GM15510 (cell line): ENCODE data around the gene TSSC4.

ENCODE experiments used
- POLR2A ChIP-seq: IDR thresholded peaks from 3 replicates; pipeline ENCODE4 v1.6.1; 2011; ENCODE audit warnings: borderline replicate concordance; ENCODE audit not compliant: insufficient read length; ENCODE audit errors: extremely low read depth

Gene TSSC4

DNA sequence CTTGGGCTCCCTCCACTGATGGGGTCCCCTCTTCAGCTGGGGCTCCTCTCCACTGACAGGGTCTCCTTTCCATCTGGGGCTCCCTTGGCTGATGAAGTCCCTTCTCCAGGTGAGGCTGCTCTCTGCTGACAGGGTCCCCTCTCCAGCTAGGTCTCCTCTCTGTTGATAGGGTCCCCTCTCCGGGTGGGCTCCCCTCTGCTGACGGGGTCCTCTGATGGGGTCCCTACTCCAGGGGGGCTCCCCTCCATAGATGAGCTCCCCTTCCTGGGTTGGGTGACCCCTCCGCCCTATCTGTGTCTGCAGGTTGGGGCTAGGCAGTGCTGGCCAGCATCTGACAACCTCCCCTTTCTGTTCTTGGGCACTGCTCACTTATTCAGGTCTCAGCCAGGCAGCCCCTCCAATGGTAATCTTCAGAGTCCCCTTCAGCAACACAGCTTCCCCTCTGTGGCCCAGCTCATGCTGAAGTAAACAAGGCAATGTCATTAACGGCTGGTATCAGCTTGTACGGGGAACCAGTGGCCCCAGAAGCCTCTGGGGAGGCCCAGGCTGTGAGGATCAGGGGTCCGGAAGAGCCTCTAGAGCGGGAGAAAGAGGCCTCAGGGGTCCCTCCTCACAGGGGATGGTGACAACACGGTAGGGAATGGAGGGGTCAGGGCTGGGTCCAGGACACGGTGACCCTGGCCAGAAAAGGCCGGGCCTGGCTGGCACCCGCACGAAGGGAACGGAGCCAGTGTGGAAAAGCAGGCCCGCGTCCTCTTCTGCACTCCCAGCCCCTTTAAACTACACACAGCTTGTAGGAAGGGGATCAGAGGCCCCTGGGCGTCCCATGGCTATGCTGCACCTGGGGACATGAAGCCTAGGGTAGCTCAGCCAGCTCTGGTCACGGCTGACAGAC, 33.0 kb upstream of the TSSC4 start:
- no peak for TF ChIP-seq POLR2A

DNA sequence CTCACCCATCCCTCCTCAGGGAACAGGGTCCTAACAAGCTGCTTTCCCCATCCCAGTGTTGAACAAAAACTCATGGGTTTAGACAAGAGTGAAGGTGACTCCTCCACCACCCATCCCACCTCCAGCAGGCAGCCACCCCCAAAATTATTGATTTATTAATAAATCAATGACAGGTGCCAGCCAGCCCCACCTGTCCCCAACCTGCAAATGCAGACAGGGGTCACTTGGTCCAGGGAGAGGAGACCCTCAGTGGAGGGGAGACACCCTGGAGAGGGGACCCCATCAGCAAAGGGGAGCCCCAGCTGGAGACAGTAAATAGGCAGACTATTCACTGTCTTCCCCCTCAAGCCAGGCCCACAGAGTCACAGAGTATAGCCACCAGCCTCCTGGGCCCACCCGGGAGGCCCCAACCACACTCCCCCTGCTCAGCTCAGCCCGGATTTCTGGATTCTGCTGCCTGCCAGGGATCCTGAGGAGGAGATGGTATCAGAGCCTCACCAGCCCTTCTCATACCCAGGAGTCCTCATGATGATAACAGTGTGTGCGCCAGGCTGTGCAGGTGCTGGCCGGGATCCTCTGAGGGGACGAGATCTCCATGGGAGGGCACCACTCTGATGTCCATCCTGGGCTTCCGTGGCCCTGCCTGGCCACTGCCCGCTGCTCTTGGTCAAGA, 32.2 kb upstream of the TSSC4 start:
- no peak for TF ChIP-seq POLR2A

DNA sequence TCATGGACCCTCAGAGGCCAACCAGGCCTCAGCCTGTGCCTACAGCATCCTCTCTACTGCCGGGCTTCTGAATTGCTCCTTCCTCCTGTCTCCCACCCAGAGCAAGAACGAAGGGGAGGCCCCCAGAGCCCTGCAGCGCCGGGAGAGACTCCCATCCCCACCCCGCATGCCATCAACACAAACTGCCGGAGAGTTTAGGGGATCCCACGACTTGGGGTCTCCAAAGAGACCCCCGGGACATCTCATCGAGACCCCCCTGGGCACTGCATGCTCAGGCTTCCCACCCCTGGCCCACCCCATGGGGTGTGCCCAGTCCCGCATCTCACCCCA, 31.7 kb upstream of the TSSC4 start:
- TF ChIP-seq POLR2A, result no peak

DNA sequence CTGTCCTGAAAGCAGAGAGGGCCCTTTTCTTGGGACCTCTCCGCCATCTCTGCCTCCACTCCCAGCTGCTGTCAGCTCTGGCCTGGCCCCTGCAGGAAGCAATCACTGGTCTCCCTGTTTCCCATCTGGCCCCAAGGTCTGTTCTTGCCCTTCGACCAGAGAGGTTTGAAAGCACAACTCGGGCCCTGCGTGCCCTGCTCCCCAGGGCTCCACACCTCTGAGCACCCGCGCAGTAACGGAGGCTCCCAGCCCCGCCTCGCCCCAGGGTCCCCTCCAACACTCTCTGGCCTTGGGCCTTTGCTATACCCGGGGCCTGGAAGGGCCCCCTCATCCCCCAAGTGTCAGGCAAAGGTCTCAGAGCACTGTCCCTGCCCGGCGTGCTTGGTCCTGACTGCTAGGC, 31.2 kb upstream of the TSSC4 start:
- TF ChIP-seq POLR2A, result no peak

DNA sequence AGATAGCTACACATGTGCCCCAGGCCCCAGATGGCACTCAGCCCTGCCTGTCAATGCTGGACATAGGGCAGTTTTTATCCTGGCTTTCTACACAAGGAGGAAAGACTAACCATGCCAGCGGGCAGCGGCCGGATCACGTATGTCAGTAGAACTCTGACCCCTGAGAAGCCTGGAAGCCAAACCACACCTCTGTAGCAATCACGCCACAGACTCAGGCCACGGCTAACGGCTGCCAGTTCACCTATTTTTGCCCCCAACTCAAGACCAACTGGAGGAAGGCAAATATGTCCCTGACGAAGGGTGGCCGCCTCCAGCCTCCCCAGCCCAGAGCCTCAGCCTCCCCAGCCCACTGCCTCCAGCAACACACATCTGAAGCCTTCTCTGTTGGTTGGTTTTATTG, 30.7 kb upstream of the TSSC4 start:
- TF ChIP-seq POLR2A, result no peak

DNA sequence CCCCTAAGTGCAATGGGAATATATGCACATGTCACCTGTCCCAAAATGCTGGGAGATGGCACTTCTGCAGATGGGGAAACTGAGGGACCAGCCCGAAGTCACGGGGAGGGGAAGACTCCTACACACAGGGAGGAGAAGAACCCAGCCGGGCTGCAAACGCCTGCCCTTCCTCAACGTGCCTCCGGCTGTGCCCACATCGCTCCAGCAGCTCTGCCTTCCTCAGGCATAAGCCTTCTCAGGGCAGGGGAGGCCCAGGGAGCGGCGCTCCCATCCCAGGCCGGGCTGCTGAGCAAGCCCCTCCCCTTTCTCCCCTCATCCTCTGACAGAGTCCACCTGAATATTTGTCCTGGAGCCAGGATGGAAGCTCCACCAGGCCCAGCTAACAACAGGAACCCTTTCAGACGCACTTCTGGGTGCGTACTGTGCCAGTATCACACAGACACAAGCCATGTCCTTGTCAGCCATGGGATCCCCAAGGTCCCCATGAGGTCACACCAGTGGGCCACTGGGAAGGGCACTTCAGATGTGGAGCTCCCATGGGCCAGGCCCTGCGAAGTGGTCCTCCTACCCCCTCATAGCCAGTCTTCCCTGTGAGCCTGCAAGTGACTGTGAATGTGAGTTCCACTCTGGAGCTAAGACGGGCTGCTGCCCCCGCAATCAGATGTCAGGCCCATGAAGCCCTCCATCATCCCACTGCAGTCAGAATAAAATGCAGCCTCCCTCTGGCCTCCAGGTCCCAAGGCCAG, 25.9 kb upstream of the TSSC4 start:
- no peak for TF ChIP-seq POLR2A

DNA sequence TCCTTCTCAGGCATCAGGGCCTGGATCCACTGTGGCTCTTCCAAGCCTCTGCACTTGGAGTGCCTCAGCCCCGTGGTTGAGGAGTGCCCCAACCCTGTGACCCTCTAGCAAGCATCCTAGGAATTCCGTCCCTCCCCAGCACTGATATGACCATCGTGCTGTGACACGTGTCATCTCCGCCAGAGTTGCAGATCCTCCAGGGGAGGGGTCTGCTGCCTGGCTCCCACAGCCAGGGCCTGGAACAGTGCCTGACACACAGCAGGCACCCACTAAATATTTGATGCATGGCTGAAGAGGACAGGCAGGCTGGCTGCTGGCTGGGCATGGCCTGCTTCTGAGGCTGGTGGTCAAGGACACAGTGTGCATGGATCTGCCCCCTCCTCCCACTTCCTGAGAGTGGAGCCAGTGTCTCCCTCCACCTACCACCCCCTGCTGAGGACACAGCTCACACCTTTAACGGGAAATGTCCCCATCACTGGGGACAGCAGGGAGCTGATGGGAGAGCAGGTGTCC, 25.2 kb upstream of the TSSC4 start:
- TF ChIP-seq POLR2A, result no peak

DNA sequence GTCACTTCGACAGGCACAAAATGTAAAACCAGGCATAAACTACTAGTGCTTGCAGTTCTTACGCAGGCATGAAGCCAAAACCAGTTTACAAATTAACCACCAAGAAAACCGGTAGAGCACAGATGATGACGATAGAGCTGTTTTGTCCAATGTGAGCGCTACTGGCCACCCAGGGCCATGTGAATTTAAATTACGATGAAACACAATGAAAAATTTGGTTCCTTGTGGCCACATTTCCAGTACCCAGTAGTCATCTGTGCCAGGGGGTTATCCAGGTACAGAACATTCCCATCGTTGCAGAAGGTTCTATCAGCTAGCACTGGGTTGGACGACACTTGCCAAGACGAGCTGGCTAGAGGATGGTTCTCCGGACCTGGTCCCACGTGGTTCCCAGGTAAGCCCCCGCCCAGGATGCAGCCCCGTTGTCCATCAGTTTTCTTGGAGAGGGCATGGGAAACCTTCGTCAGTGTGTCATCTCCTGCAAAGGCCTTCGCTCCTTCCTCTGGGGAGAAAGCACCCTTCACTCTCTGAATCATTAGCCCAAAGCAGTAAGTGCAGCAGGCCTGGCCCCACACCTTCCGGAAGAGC, 24.5 kb upstream of the TSSC4 start:
- no peak for TF ChIP-seq POLR2A

DNA sequence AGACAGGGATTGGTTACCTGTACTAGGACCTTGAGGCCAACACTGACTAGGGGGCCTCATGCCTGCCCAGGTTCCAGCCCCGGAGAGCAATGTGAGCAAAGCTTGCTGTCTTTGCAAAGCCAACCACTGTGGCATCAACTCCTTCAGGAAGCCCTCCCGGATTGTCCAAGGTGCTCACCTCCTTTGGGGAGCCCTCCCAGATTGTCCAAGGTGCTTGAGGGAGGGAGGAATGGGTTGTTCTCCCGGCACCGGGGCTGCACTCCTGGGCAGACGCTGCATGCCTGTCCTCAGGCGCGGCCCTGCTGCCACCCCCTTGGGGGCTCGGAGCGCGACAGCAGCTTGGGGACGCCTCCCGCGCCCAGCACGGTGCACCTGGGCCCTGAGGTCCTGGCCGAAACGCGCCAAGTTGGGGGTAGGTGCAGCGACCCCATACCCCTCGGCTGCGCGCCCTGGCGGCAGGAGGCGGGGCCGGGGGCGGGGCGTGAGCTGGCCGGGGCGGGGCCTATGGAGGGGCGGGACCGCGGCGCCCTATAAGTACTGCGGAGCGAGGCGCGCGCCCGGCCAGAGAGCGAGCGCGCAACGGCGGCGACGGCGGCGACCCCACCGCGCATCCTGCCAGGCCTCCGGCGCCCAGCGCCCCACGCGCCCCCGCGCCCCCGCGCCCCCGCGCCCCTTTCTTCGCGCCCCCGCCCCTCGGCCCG, 23.6 kb upstream of the TSSC4 start, which contains the start of gene CD81:
Gene CD81 (plus strand): TSS at position 560 of the 701 bp plus-strand sequence. CDS start 240 bp downstream, outside the sequence.
- peak; percentile 92 for TF ChIP-seq POLR2A

DNA sequence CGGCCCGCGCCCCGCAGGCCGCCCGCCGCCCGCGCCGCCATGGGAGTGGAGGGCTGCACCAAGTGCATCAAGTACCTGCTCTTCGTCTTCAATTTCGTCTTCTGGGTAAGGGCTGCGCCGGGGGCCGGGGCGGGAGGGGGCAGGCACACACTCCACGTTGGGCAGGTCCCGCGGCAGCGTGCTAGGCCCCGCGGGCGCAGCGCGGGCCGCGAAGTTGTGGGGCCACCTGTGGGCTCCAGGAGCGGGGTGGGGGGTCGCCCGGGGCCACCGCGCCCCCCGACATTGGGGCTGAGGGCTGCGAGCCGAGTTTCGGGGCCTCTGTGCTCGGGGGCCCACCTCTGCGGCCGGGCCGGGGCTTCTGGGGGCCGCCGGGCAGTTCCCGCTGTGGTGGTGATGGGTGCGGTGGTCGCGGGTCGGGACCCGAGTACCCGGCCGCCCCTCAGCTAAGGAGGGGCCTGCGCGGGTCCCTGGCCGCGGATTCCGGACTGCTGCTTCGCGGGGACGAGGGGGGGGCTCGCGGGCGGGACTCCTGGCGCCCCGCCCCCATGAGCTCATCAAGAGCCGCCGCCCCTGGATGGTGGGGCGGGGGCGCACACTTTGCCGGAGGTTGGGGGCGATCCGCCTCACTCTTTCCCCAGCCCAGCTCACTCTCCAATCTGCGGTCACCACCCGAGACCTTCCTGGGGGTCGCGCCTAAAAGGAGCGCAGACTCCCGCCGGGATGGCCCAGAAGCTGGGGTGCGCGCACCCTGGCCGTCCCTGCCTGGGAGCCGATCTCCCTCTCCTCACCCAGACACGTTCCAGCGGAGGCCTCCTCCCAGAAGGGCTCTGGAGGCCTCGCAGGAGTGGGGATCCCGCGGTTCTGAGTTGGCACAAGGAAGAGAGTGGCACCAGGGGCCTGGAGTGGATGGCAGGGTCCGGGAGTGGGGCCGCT, 22.8 kb upstream of the TSSC4 start:
- peak; percentile 19 for TF ChIP-seq POLR2A

DNA sequence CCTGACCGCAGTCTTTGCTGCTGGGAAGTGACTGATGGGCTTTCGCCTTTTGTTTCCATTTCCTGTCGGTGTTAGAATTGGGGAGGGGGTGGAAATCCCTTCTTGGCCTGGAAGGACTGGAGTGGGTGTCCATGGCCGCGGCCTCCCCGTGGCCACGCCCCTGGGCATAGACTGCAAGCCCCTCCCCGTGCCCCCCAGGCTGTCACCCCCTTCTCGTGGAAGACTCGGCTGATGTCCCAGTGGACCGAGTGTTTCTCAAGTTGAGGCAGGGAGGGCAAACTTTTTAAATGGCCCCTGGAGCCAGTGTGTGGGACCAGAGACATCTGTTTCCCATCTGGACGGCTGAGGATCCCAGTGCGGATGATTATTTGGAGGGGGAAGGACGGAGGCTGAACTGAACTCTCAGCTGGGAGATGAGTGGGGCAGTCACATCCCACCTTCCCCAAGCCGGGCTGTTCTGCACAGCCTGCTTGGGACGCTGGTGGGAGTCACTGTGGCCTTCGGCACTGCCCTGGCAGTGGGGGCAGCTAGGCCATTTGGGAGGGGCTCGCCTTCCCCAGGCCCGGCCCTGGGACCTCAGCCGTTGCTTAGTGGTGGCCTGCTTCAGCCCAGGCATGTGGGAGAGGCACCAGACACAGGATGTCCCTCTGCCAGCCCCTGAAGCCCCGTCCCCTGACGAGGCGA, 21.9 kb upstream of the TSSC4 start:
- TF ChIP-seq POLR2A, result no peak

DNA sequence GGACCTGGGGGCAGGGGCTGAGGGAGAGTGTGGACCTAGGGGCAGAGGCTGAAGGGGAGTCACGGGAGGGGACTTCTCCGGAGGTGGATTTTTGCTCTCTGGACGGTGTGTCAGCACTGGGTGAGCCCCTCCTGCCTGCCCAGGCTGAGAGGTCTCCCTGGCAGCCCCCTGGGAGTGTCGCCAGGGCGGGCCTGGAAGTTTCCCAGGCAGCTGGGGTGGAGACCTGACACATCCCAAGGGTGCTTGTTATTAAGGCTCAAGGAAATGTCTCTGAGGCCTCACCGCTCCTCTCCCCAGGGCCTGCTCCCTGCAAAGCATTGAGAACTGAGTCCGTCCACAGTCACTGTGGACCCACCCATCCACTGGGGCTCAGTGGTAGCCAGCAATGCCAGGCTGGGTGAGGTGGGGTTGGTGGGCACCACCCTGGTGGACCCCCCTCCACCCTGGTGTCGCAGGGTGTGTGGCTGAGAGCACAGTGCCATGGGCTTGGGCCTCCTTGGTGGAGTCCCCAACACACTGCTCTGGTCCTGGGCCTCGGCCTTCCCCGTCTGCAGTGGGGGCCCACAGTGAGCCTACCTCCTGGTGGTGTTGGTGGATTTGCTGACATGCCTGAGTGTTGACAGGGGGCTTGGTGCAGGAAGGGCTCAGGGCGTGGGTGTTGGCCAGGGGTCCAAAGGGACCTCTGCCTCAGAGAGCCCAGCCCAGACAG, 20.9 kb upstream of the TSSC4 start:
- no peak for TF ChIP-seq POLR2A
